A673 (cell line): Measurements from ENCODE around the gene RGS16. TPM values are rescaled to one million over a fixed set of nuclear protein-coding genes. Genes with fewer than 3 reads are reported as not detected.
A peak's percentile ranks its signal among the peaks of the same experiment; 100 is the strongest.

Experiments
- BruUV-seq: library from RNA; stranded (reverse); fragments of 400-500 nt; replicated peaks from 2 replicates; lab custom pipeline; 2021; lab: Mats Ljungman, UMichigan
- CTCF ChIA-PET: fragments of 300-600 bp; sonication (Branson Sonifier 250); formaldehyde crosslinking; loops from one replicate; lab custom pipeline; 2022; ENCODE audit warnings: antibody characterized with exemption; lab: Charles Lee
- POLR2A ChIA-PET: fragments of 300-600 bp; sonication (Branson Sonifier 250); formaldehyde crosslinking; loops from one replicate; lab custom pipeline; 2022; ENCODE audit warnings: antibody characterized with exemption; ENCODE audit not compliant: low non-redundant PET; lab: Charles Lee
- DNase-seq: peaks from one replicate; pipeline ENCODE4 v3.0.0-alpha.2; 2015; ENCODE audit warnings: low spot score
- H3K27ac ChIP-seq: fragments of 200-600 bp; sonication (generic); 2 replicates; pipeline ENCODE4 v1.5.1; 2016; ENCODE audit warnings: mixed run types, low read depth, mild to moderate bottlenecking, mixed read lengths, antibody characterized with exemption, low read length; ENCODE audit not compliant: poor library complexity, severe bottlenecking
- H3K27me3 ChIP-seq: fragments of 200-600 bp; sonication (generic); replicated peaks from 2 replicates; pipeline ENCODE4 v1.6.1; 2017; ENCODE audit warnings: mixed run types, low read depth, mild to moderate bottlenecking, mixed read lengths, antibody characterized with exemption, low read length; ENCODE audit not compliant: insufficient read depth, poor library complexity
- H3K36me3 ChIP-seq: fragments of 200-600 bp; sonication (generic); 2 replicates; pipeline ENCODE4 v1.6.1; 2016; ENCODE audit warnings: mixed run types, mild to moderate bottlenecking, mixed read lengths, antibody characterized with exemption, low read length; ENCODE audit not compliant: insufficient read depth, poor library complexity, severe bottlenecking
- H3K4me1 ChIP-seq: fragments of 200-600 bp; sonication (generic); 2 replicates; pipeline ENCODE4 v1.6.1; 2017; ENCODE audit warnings: mixed run types, mild to moderate bottlenecking, mixed read lengths, antibody characterized with exemption, low read length; ENCODE audit not compliant: insufficient read depth, poor library complexity, severe bottlenecking
- H3K4me3 ChIP-seq: fragments of 200-600 bp; sonication (generic); 2 replicates; pipeline ENCODE4 v1.5.1; 2016; ENCODE audit warnings: low read depth, mixed run types, mild to moderate bottlenecking, mixed read lengths, low read length; ENCODE audit not compliant: poor library complexity, severe bottlenecking
- H3K9me3 ChIP-seq: fragments of 200-600 bp; sonication (generic); 2 replicates; pipeline ENCODE4 v1.6.1; 2016; ENCODE audit warnings: mixed run types, low read depth, mild to moderate bottlenecking, mixed read lengths, antibody characterized with exemption, low read length; ENCODE audit not compliant: poor library complexity, severe bottlenecking
- CTCF ChIP-seq: fragments of 300-800, 200-600 bp; sonication (generic); conservative IDR thresholded peaks from 2 replicates; pipeline ENCODE4 v1.5.1; 2017; ENCODE audit warnings: low read depth, mild to moderate bottlenecking, antibody characterized with exemption, low read length, moderate library complexity, mixed read lengths
- EZH2 ChIP-seq: fragments of 200-600 bp; sonication (generic); IDR thresholded peaks from 2 replicates; pipeline ENCODE4 v1.6.1; 2017; ENCODE audit warnings: borderline replicate concordance, low read depth, mild to moderate bottlenecking, mixed read lengths, antibody characterized with exemption, low read length; ENCODE audit not compliant: poor library complexity, severe bottlenecking
- intact Hi-C: fragments of 100-400 bp; cut with micrococcal nuclease; formaldehyde crosslinking; loops from one replicate; pipeline ENCODE4 v1.10.0; 2022; ENCODE audit not compliant: unreplicated experiment
- total RNA-seq: library from RNA; stranded (reverse); gene quantifications from 2 replicates; pipeline ENCODE4 v1.2.3, GENCODE V29; 2021

RGS16 gene
- total RNA-seq, 1 experiment from 2014 or later, result 22.1 TPM

DNA sequence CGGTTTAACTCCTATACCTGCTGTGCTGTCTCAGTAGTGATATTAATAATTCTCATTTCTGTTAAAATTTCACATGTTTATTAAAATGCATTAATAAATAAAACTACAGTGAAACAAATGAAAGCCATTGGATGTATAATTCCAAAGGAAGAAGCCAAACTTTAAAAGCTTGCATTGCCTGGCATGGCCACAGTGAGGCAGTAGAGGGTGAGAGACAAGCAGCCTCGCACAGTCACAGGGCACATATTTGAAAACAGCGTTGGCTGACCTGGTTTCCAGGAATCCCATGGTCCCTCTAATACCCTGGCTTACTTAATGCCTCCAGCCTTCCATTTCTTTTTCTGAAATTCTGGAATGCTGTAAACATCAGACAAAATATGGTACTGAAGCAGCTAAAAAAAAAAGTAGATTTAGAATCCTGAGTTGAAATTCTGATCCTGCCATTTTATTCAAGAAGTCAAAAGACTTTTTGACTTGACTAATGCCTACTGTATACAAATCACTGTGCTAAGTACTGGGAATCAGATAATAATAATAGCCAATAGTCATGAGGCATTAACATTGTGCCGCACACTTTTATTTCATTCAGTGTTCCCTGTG, 8.4 kb downstream of the RGS16 start:
- no TSS peak for BruUV-seq
- POLR2A ChIA-PET, result interaction anchor here (0.7 kb wide), 1 partner anchor 367 kb away, joined by 3 read pairs; no protein-coding TSS in a partner anchor

GRCh38 chr1:182589931-182590330, 14.3 kb downstream of the RGS16 start:
- peaks cover 4% of the 10 kb centered on the region for H3K4me1 ChIP-seq
- no peaks in the 10 kb centered on the region for H3K27me3 ChIP-seq
- no peak overlapping the region for H3K4me3 ChIP-seq
- no TSS peak for BruUV-seq
- H3K27ac ChIP-seq, result no peak overlapping the region
- TF ChIP-seq CTCF (no peak), EZH2 (no peak)
- intact Hi-C loops, result no loop called here
- no peaks in the 10 kb centered on the region for H3K9me3 ChIP-seq
- no peaks in the 10 kb centered on the region for H3K36me3 ChIP-seq
- ChIA-PET CTCF (no interaction called here), POLR2A (no interaction called here)
- DNase-seq, result no peak

More for the DNA sequence above, 8.4 kb downstream of the RGS16 start:
- no peak overlapping the region for H3K27ac ChIP-seq
- no peaks in the 10 kb centered on the region for H3K9me3 ChIP-seq
- no peak for TF ChIP-seq EZH2
- TF ChIP-seq CTCF, result peak; percentile 94
- H3K36me3 ChIP-seq, result peaks cover 22% of the 10 kb centered on the region
- H3K4me1 ChIP-seq, result peaks cover 5% of the 10 kb centered on the region
- peak; percentile 76 for DNase-seq
- no peak overlapping the region for H3K4me3 ChIP-seq
- intact Hi-C loops, result loop anchor here (2.0 to 5.0 kb wide), 2 partner anchors 148 to 511 kb away; no protein-coding TSS in a partner anchor
- CTCF ChIA-PET, result interaction anchor here (0.5 to 4.9 kb wide), 9 partner anchors 66 to 511 kb away, joined by 3 to 69 read pairs (median 4); no protein-coding TSS in a partner anchor
- no peaks in the 10 kb centered on the region for H3K27me3 ChIP-seq

DNA sequence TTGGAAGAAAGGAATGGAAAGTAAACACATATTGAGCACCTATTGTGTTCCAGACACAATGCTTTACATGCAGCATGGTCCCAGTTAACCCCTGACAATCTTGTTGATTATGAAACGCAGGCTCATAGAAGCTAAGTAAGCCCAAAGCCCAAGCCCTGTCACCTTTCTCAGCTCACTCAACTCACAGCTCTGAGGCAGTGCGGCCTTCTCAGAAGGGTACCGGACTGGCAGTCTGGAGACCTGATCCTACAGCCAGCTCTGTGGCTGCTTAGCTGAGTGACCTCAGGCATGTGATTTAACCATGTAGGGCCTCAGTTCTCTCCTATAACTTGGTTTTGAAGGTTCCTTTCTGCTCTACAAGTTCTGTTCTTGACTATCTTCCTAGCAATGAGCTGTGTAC, 14.7 kb downstream of the RGS16 start:
- no peak for TF ChIP-seq CTCF
- no peak for TF ChIP-seq EZH2
- no peaks in the 10 kb centered on the region for H3K27me3 ChIP-seq
- BruUV-seq, result no TSS peak
- H3K4me1 ChIP-seq, result peaks cover 3% of the 10 kb centered on the region
- intact Hi-C loops, result no loop called here
- no peak for DNase-seq
- no peak overlapping the region for H3K4me3 ChIP-seq
- no peaks in the 10 kb centered on the region for H3K36me3 ChIP-seq
- ChIA-PET POLR2A (no interaction called here), CTCF (interaction anchor here (1.7 kb wide), 1 partner anchor 197 kb away, joined by 5 read pairs; no protein-coding TSS in a partner anchor)
- no peaks in the 10 kb centered on the region for H3K9me3 ChIP-seq
- no peak overlapping the region for H3K27ac ChIP-seq
